Sciatic nerve (tissue), 2 donors: ENCODE results near the gene SPATC1L. TPM values are rescaled to one million over a fixed set of nuclear protein-coding genes. Genes with fewer than 3 reads are reported as not detected.
A peak's percentile ranks its signal among the peaks of the same experiment; 100 is the strongest.
"Not testable (repeated sequence)": the region's sequence is repeated elsewhere in the genome, so short reads cannot be mapped to it uniquely, and the experiment has no call there.

Experiments used
- ATAC-seq: fragments of 200-7000 bp; cut with Tn5 transposase; one replicate; pipeline ENCODE4 v1.9.1; 2020; ENCODE audit warnings: mild to moderate bottlenecking, moderate library complexity
- DNase-seq: peaks from one replicate; pipeline ENCODE4 v3.0.0-alpha.2; 2020; ENCODE audit warnings: low spot score
- intact Hi-C: fragments of 100-400 bp; cut with DNase I; formaldehyde crosslinking; loops from one replicate; pipeline ENCODE4 v1.14.2; 2022
- total RNA-seq: library from RNA; stranded (reverse); fragmentation: NEBNext Ultra II Directional; extraction: Animal tissue kit (Norgen Biotek cat#: 25700); gene quantifications from one replicate; pipeline ENCODE4 v1.2.1, GENCODE V29; 2021
- donor health status: DM: no; HTN: no; CAD: no.
- donor health status: DM: no; HTN: no; CAD: no.

SPATC1L gene
- total RNA-seq = 9.9 TPM

DNA sequence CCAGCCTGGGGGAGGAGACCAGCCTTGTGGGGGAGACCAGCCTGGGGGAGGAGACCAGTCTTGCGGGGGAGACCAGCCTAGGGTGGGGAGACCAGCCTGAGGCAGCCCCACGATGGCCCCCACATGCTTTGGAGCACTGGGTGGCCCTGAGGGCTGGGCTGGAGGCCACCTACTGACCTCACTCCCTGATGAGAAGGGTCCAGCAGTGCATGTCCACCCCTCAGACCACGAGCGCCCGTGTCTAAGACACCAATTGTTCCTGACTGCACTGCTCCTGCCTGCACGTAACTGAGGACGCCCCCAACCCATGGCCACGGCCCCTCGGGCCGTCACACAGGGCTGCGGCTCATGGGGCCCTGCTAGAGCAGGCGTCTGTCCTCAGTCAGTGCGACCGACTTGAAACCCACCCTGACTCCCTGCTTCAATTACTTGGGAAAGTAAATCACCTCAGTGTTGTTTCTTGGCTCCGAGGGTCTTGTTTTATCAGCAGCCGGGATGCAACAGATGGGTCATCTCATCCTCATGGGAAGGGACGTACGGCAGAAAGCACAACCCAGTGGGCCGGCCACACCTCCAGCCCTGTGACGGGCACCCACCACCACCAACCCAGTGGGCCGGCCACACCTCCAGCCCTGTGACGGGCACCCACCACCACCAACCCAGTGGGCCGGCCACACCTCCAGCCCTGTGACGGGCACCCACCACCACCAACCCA is at the start of gene SPATC1L:
Gene SPATC1L, minus strand, starts transcription at position 550 of the 715 bp plus-strand sequence. CDS start 1,643 bp downstream, outside the sequence.
- DNase-seq = peak; percentile 83
- intact Hi-C loops = no loop called here

DNA sequence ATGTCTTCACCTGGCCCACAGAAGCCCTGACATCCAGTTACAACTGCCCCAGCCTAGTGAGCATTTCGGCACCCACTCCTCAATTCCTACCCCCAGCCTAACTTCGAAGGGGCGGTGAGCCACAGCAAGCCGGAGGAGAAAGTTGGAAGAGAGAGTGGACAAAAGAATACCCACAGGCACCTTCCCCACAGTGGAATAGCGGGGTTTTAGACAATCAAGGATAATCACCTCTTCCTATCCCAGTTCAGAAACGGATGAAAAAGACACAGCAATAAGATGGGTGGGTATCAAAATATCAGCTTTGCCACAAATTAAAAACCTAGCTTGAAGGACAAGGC is 45.6 kb upstream of the SPATC1L start:
- DNase-seq (no peak), ATAC-seq (no peak)
- intact Hi-C loops = no loop called here

More for the DNA sequence above, at the start of gene SPATC1L:
- peak; percentile 83 for ATAC-seq

GRCh38 chr21:46229133-46229922 is 45.1 kb upstream of the SPATC1L start:
- intact Hi-C loops = no loop called here
- DNase-seq = peak; percentile 78

GRCh38 chr21:46228345-46229051 is 44.2 kb upstream of the SPATC1L start, which contains the start of gene LSS:
TSS of gene LSS (minus strand) at chr21:46228774. CDS start at chr21:46228745, 29 bp downstream.
- intact Hi-C loops = no loop called here
- DNase-seq = peak; percentile 99
- ATAC-seq = peak; percentile 95

More at GRCh38 chr21:46229133-46229922, 45.1 kb upstream of the SPATC1L start:
- peak; percentile 7 for ATAC-seq

DNA sequence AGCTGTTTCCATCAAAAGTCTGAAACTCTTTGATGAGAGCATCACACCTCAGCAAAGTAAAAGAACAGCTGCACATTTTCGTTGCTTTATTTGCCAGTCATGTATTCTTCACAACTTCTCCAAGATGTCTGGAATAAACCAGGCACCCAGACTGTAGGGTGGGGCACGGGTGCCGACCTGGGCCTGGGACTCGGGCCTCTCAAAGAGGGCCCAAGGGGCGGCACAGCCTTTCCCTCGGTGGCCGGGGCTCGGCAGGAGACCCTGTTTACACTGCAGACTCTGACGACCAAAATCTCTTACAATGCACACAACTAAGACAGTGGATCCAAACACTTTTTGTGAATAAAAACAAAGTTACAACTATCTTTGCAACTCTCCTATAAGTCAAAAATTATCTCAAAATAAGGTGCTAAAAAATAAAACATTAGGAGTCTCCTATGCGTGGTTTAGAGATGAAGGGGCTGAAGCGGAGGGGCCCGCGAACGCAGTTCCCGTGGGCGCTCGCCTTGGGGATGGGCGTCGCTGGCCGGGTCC is 43.6 kb upstream of the SPATC1L start:
- intact Hi-C loops = no loop called here
- DNase-seq = no peak
- ATAC-seq = no peak

DNA sequence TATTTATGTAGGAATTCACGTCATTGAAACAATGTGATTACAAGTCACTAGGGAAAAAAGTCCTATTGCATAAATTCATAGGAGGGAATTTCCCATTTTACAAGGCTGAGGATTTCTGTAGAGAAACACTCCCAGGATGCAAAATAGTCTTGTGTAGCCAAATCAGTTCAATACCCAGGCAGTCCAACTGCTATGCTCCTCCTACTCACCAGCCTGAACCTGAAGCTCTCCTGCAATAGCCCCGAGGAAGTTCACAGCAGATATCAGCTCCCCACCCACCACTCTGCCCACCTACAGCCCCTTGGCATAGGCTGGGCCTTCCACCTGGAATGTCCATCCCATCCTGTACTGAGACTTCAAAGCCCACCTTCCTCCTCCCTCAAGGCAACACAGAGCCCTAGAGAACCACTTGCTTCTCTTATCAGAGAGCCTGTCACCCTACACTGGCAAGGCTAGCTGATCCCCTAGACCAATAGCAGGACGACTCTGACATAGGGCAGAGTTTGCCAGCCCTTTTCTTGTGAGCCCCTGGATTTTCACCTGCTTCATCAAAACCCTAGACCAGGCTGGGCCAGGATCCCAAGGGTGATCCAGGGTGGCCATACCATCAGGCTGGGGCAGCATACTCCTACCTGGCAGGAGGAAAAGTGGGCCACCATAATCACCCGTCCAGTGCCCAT is 42.8 kb upstream of the SPATC1L start:
- no peak for DNase-seq
- no peak for ATAC-seq
- intact Hi-C loops = no loop called here

- intact Hi-C loops = no loop called here
- DNase-seq = no peak
- ATAC-seq = peak; percentile 49
Observed at GRCh38 chr21:46226146-46226545, 41.9 kb upstream of the SPATC1L start.

GRCh38 chr21:46223661-46224060 is 39.4 kb upstream of the SPATC1L start:
- intact Hi-C loops, DNase-seq, ATAC-seq: not testable (repeated sequence)

- ATAC-seq = no peak
- intact Hi-C loops = no loop called here
- no peak for DNase-seq
Observed at GRCh38 chr21:46223217-46223616, 39.0 kb upstream of the SPATC1L start.

DNA sequence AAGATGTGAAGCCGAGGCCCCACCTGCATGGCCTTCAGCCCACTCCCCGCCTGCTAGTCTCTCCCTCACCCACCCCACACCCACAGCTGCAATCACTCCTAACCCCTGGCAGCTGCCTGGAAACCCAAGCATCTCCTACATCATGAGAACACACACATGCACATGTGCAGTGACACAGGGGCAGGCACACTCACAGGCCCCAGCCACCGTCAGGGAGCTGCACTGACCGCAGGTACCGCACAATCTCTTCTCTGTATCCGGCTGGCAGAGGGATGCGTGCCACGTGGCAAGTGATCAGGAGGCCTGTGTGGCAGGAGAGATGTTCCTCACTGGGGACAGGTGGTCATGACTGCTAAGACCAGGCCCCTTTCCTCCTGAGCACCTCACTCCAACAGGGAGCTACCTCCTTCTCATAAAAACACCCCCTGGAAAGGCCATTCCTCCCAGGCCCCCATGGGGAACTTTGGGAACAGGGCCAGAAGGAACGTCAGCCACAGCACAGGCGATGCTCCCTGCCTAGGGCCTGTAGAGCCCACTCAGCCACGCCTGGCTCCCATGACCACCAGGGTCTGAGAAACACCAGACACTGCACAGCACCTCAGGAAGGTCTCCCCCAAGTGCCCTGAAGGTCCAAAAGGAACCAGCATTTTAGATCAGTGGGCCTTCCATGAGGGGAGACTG is 38.3 kb upstream of the SPATC1L start:
- ATAC-seq (no peak), DNase-seq (no peak)
- intact Hi-C loops = no loop called here

GRCh38 chr21:46221664-46222435 is 37.6 kb upstream of the SPATC1L start:
- intact Hi-C loops = no loop called here
- DNase-seq (no peak), ATAC-seq (no peak)

DNA sequence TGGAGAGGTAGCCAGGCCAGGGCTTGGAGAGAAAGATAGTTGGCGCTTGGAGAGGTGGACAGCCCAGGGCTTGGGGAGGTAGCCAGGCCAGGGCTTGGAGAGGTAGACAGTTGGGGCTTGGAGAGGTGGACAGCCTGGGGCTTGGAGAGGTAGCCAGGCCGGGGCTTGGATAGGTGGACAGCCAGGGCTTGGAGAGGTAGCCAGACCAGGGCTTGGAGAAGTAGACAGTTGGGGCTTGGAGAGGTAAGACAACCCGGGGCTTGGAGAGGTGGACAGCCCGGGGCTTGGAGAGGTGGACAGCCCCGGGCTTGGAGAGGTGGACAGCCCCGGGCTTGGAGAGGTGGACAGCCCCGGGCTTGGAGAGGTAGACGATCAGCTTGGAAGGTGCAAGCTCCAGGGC is 36.6 kb upstream of the SPATC1L start:
- ATAC-seq = no peak
- intact Hi-C loops = no loop called here
- DNase-seq = no peak

DNA sequence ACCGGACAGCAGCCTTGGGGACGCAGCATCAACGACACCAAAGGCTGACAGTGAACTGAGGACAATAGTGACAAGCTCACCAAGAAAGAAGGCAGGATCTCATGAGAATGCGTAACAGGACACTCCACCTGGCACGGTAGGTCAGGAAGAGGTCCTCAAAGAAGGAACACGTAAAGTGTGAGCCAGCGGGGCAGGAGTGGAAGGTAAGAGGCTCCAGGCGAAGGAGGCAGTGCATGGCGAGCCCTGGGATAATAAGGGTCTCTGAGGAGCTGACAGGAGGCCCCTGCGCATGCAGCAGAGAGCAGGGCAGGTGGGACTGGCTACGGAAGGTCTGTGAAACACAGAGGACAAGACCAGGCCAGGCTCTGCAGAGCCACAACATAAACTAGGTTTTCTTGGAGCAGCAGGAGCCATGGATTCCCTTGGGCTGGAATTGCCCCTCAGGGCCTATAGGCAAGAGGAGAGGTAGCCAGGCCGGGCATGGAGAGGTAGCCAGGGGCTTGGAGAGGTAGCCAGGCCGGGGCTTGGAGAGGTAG is 36.1 kb upstream of the SPATC1L start:
- intact Hi-C loops = no loop called here
- DNase-seq = no peak
- ATAC-seq = no peak

DNA sequence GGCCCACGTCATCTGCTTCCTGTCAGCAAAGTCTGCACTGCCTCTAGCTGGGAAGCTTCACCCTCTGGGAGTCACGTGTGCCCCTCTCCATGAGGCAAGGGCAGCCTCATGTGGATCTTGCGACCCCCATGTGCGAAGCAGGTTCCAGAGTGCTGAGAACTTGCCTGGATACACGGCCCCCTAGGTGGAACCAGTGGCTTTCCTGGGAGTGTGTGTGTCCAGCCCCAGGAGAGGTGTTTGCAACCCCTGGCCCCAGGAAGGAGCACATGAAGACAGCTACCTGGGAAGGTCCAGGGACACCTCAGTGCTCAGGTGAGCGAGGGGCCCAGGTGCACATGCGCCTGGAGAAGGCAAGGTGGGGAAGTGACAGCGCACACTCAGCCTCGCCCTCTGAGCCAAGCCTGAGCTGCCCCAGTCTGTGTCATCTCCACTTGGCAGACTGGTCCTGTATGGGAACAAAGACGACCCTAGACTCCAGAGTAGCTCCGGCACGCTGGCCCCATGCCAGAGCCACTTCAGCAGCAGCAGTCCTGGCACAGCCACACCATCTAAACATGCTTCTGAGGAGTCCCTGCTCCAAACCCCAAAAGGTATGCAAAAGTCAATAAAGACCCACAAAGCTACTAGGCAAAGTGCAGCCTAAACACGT is 35.5 kb upstream of the SPATC1L start:
- ATAC-seq (no peak), DNase-seq (no peak)
- intact Hi-C loops = no loop called here

DNA sequence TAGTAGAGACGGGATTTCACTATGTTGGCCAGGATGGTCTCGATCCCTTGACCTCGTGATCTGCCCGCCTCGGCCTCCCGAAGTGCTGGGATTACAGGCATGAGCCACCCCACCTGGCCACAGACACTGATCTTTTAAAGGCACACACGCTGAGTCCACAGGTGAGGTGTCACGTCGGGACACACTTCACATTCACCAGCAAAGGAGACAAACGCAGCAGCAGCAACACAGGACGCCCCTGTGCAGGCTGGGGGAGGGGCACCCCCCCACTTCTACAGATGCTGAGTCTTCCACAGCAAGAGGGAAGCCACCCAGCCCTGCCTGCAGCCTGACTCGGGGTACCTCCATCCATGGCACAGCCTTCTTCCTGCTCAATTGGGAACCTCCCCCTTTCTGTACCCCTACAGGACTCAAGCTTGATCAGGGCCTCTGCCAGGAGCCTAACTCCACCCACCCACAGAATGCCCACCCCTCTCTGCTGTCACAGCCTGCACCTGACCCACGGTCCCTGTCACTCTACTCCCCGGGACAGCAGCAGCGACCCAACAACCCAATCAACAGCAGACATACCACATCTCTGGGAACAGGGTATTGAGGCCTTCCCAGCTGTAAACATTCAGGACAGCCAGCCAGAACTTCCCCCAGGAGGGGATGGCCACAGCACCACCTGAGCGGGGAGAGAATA is 34.8 kb upstream of the SPATC1L start:
- intact Hi-C loops = no loop called here
- ATAC-seq = no peak
- no peak for DNase-seq

DNA sequence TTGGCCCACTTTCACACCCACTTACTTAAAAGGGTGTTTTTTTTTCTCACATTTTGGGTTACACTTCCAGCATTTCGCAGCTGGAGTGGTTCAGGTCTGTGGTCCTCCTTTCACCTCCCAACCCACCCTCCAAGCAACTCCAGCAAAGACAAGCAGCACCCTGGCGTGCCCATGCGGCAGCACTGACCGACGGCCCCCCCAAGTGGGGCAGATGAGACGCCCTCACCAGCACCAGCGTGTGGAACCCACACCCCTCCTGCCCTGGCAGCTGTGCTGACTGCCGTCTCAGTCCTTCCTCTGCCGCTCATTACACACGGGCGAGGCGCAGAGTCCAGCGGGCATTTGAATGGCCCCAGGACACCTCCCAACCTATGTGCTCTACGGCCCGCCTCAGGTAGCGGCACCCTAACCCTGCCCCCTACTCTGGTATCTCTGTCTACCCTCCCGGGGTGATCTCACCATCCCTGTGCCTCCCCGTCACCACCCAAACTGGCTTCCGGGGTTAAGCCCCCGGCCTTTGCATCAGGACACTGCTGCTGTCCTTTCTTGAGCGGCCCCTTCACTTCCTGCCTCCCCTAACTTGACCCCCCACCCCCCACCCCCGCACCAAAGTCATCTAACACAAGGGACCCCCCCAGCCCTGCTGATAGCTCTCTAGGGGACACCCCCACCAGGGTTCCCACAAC is 33.4 kb upstream of the SPATC1L start:
- ATAC-seq (no peak), DNase-seq (no peak)
- intact Hi-C loops = no loop called here
